ENCODE measurements around the gene CFP. TPM values are rescaled to one million over a fixed set of nuclear protein-coding genes. Genes with fewer than 3 reads are reported as not detected.
"Not testable (repeated sequence)": the region's sequence is repeated elsewhere in the genome, so short reads cannot be mapped to it uniquely, and the experiment has no call there.

The CFP gene
- polyA plus RNA-seq, 1 donor from 2014 or later: 4.8 TPM

DNA sequence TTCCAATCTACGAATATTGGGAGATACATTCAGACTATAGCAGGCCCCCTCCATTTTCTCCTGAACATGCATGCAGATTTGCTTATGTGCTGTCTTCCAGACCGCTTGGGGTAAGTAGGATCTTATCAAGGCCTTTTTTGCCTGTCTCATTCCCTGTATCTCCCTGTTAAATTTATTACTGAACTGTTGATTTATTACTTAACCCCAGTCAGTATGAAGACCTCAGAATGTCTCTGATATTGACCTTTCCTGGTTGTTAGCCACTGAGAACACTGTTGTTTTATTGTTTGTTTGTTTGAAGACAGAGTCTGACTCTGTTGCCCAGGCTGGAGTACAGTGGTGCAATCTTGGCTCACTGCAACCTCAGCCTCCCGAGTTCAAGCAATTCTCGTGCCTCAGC is 36.1 kb upstream of the CFP start:
- H3K4me2 ChIP-seq (ENCODE audit: low read length); H3K4me3 ChIP-seq (ENCODE audit: low read length); H3F3A ChIP-seq (ENCODE audit: insufficient read depth, low read length, poor library complexity, severe bottlenecking); H3K27me3 ChIP-seq (ENCODE audit: insufficient read depth, low read depth, low read length); H3K79me2 ChIP-seq (replicated peaks; ENCODE audit: insufficient read depth, low read length); H3K27ac ChIP-seq (ENCODE audit: low read length); H3K36me3 ChIP-seq (ENCODE audit: insufficient read depth, low read length); H4K20me1 ChIP-seq (ENCODE audit: insufficient read depth); H3K9me3 ChIP-seq (ENCODE audit: low read length); H3K9me2 ChIP-seq (ENCODE audit: insufficient read depth, low read length); H2AFZ ChIP-seq (ENCODE audit: low read depth, low read length); H3K9ac ChIP-seq (ENCODE audit: low read length): not testable (repeated sequence)

DNA sequence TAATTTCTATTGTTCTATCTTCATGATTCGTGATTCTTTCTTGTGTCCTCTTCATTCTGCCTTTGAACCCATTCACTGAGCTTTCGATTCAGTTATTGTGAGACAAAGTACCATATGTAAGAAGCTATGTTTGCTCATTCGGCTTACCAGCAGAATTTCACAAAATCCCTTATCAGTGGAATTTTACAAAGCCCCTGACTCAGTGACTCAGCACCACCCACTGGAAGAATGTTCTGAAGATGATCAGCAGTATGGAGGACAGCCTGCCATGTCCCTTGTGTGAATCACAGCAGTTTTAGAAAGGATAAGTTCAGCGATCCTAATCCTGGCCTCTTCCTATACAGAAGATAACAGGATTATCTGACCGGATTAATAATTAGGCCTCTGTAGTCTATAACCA is 35.0 kb upstream of the CFP start:
- Histone ChIP-seq H4K20me1 (ENCODE audit: insufficient read depth) (no peaks in the 10 kb centered on the region), H3K27ac (ENCODE audit: low read length) (no peak overlapping the region), H3K9ac (ENCODE audit: low read length) (no peak overlapping the region), H3K27me3 (ENCODE audit: insufficient read depth, low read depth, low read length) (no peaks in the 10 kb centered on the region), H3K9me2 (ENCODE audit: insufficient read depth, low read length) (no peaks in the 10 kb centered on the region), H3F3A (ENCODE audit: insufficient read depth, low read length, poor library complexity, severe bottlenecking) (no peaks in the 10 kb centered on the region), H2AFZ (ENCODE audit: low read depth, low read length) (no peak overlapping the region), H3K9me3 (ENCODE audit: low read length) (no peaks in the 10 kb centered on the region), H3K4me2 (ENCODE audit: low read length) (no peak overlapping the region), H3K79me2 (replicated peaks; ENCODE audit: insufficient read depth, low read length) (no peaks in the 10 kb centered on the region), H3K4me3 (ENCODE audit: low read length) (no peak overlapping the region), H3K36me3 (ENCODE audit: insufficient read depth, low read length) (no peaks in the 10 kb centered on the region)
- TF ChIP-seq, protein P1, sequence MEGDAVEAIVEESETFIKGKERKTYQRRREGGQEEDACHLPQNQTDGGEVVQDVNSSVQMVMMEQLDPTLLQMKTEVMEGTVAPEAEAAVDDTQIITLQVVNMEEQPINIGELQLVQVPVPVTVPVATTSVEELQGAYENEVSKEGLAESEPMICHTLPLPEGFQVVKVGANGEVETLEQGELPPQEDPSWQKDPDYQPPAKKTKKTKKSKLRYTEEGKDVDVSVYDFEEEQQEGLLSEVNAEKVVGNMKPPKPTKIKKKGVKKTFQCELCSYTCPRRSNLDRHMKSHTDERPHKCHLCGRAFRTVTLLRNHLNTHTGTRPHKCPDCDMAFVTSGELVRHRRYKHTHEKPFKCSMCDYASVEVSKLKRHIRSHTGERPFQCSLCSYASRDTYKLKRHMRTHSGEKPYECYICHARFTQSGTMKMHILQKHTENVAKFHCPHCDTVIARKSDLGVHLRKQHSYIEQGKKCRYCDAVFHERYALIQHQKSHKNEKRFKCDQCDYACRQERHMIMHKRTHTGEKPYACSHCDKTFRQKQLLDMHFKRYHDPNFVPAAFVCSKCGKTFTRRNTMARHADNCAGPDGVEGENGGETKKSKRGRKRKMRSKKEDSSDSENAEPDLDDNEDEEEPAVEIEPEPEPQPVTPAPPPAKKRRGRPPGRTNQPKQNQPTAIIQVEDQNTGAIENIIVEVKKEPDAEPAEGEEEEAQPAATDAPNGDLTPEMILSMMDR (IDR thresholded peaks at IDR 0.05; ENCODE audit: poor library complexity, severe bottlenecking): no peak
- TF ChIP-seq EZH2 (IDR thresholded peaks at IDR 0.05; ENCODE audit: borderline replicate concordance, insufficient read depth, low read length, poor library complexity, severe bottlenecking) (no peak), RAD21 (conservative IDR thresholded peaks at IDR 0.05) (no peak), SMC3 (conservative IDR thresholded peaks at IDR 0.05; ENCODE audit: poor library complexity) (no peak), MXI1 (conservative IDR thresholded peaks at IDR 0.05; ENCODE audit: poor library complexity, severe bottlenecking) (no peak), TAF1 (IDR thresholded peaks at IDR 0.05; ENCODE audit: low read depth) (no peak), POLR2AphosphoS5 (IDR thresholded peaks at IDR 0.05) (no peak), EP300 (conservative IDR thresholded peaks at IDR 0.05; ENCODE audit: poor library complexity, severe bottlenecking) (no peak)
- TF ChIP-seq, protein P2, sequence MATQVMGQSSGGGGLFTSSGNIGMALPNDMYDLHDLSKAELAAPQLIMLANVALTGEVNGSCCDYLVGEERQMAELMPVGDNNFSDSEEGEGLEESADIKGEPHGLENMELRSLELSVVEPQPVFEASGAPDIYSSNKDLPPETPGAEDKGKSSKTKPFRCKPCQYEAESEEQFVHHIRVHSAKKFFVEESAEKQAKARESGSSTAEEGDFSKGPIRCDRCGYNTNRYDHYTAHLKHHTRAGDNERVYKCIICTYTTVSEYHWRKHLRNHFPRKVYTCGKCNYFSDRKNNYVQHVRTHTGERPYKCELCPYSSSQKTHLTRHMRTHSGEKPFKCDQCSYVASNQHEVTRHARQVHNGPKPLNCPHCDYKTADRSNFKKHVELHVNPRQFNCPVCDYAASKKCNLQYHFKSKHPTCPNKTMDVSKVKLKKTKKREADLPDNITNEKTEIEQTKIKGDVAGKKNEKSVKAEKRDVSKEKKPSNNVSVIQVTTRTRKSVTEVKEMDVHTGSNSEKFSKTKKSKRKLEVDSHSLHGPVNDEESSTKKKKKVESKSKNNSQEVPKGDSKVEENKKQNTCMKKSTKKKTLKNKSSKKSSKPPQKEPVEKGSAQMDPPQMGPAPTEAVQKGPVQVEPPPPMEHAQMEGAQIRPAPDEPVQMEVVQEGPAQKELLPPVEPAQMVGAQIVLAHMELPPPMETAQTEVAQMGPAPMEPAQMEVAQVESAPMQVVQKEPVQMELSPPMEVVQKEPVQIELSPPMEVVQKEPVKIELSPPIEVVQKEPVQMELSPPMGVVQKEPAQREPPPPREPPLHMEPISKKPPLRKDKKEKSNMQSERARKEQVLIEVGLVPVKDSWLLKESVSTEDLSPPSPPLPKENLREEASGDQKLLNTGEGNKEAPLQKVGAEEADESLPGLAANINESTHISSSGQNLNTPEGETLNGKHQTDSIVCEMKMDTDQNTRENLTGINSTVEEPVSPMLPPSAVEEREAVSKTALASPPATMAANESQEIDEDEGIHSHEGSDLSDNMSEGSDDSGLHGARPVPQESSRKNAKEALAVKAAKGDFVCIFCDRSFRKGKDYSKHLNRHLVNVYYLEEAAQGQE (IDR thresholded peaks at IDR 0.05; ENCODE audit: borderline replicate concordance): no peak

DNA sequence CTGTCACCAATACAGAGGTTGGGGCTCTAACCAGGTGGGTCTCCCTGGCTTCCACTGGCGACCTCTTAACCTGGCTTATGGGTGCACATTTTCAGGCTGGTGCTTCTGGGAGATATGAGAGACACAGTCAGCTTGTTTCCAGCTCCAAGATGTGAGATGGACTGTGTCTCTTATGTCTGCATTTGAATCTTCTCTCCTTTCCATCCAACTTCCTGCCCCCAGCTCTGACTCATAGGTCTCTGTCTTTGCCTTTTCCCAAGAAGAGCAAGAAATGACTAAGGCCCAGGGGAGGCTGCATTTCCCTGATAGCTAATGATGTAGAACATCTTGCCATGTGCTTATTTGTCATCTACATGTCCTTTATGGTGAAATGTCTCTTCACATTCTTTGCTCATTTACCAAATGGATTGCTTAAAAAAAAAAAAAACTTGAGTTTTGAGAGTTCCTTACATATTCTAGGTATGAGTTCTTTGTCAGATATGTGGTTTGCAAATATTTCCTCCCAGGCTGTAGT is 32.5 kb upstream of the CFP start:
- no peaks in the 10 kb centered on the region for H3K9me3 ChIP-seq (ENCODE audit: low read length)
- H3K4me3 ChIP-seq (ENCODE audit: low read length): no peak overlapping the region
- TF ChIP-seq, protein P2 (IDR thresholded peaks at IDR 0.05; ENCODE audit: borderline replicate concordance): no peak
- TF ChIP-seq POLR2AphosphoS5 (IDR thresholded peaks at IDR 0.05) (no peak), SMC3 (conservative IDR thresholded peaks at IDR 0.05; ENCODE audit: poor library complexity) (no peak), EZH2 (IDR thresholded peaks at IDR 0.05; ENCODE audit: borderline replicate concordance, insufficient read depth, low read length, poor library complexity, severe bottlenecking) (no peak), MXI1 (conservative IDR thresholded peaks at IDR 0.05; ENCODE audit: poor library complexity, severe bottlenecking) (no peak), TAF1 (IDR thresholded peaks at IDR 0.05; ENCODE audit: low read depth) (no peak), RAD21 (conservative IDR thresholded peaks at IDR 0.05) (no peak), EP300 (conservative IDR thresholded peaks at IDR 0.05; ENCODE audit: poor library complexity, severe bottlenecking) (no peak)
- TF ChIP-seq, protein P1 (IDR thresholded peaks at IDR 0.05; ENCODE audit: poor library complexity, severe bottlenecking): no peak
- H4K20me1 ChIP-seq (ENCODE audit: insufficient read depth): no peaks in the 10 kb centered on the region
- H2AFZ ChIP-seq (ENCODE audit: low read depth, low read length): no peak overlapping the region
- no peak overlapping the region for H3K9ac ChIP-seq (ENCODE audit: low read length)
- H3K27me3 ChIP-seq (ENCODE audit: insufficient read depth, low read depth, low read length): no peaks in the 10 kb centered on the region
- no peaks in the 10 kb centered on the region for H3K36me3 ChIP-seq (ENCODE audit: insufficient read depth, low read length)
- no peaks in the 10 kb centered on the region for H3K79me2 ChIP-seq (replicated peaks; ENCODE audit: insufficient read depth, low read length)
- no peak overlapping the region for H3K4me2 ChIP-seq (ENCODE audit: low read length)
- H3K9me2 ChIP-seq (ENCODE audit: insufficient read depth, low read length): no peaks in the 10 kb centered on the region
- H3F3A ChIP-seq (ENCODE audit: insufficient read depth, low read length, poor library complexity, severe bottlenecking): no peaks in the 10 kb centered on the region
- H3K27ac ChIP-seq (ENCODE audit: low read length): no peak overlapping the region
